ENCODE data around the gene WDR31. TPM values are rescaled to one million over a fixed set of nuclear protein-coding genes. Genes with fewer than 3 reads are reported as not detected.

Gene WDR31
- total RNA-seq, 4 donors from 2014 or later: 1.3 to 2.8 (median 2.1) TPM

DNA sequence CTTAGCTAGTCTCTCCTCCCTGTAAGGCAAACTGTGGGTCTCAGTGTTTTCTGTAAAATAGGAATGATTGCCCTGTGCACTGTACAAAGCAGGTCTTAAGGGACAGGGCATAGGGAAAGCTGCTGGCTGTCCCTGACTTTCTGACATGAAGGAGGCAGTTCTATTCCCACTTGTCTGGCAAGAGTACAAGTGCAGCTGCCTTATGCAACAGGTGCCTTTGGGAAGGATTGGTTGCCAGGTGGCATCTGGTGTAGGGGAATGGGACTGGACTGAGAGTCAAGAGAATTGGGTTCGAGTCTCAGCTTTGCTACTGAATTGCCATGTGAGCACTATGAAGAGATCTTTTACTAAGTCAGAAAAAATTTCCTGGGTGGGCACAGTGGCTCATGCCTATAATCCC lies 19.3 kb upstream of the WDR31 start:
- no peaks in the 10 kb centered on the region for H3K9me3 ChIP-seq
- intact Hi-C loops (cut with DNase I): no loop called here
- 82% methylated on average over 1 of the region's 1 CpG for WGBS
- H3K36me3 ChIP-seq: no peaks in the 10 kb centered on the region
- no peaks in the 10 kb centered on the region for H3K4me1 ChIP-seq
- TF ChIP-seq, protein P1, sequence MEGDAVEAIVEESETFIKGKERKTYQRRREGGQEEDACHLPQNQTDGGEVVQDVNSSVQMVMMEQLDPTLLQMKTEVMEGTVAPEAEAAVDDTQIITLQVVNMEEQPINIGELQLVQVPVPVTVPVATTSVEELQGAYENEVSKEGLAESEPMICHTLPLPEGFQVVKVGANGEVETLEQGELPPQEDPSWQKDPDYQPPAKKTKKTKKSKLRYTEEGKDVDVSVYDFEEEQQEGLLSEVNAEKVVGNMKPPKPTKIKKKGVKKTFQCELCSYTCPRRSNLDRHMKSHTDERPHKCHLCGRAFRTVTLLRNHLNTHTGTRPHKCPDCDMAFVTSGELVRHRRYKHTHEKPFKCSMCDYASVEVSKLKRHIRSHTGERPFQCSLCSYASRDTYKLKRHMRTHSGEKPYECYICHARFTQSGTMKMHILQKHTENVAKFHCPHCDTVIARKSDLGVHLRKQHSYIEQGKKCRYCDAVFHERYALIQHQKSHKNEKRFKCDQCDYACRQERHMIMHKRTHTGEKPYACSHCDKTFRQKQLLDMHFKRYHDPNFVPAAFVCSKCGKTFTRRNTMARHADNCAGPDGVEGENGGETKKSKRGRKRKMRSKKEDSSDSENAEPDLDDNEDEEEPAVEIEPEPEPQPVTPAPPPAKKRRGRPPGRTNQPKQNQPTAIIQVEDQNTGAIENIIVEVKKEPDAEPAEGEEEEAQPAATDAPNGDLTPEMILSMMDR (IDR thresholded peaks at IDR 0.05): no peak
- no peak for TF ChIP-seq POLR2AphosphoS5 (IDR thresholded peaks at IDR 0.05)
- no peak for TF ChIP-seq POLR2A (IDR thresholded peaks at IDR 0.05; ENCODE audit: low read depth)
- TF ChIP-seq EP300 (IDR thresholded peaks at IDR 0.05): no peak
- peaks cover 0 to 19% (median 0%) of the 10 kb centered on the region in 4 donors for H3K27me3 ChIP-seq
- no peak for DNase-seq (ENCODE audit: extremely low spot score)
- H3K27ac ChIP-seq (replicated peaks in 1 of 4): no peak overlapping the region
- H3K4me3 ChIP-seq: no peak overlapping the region

DNA sequence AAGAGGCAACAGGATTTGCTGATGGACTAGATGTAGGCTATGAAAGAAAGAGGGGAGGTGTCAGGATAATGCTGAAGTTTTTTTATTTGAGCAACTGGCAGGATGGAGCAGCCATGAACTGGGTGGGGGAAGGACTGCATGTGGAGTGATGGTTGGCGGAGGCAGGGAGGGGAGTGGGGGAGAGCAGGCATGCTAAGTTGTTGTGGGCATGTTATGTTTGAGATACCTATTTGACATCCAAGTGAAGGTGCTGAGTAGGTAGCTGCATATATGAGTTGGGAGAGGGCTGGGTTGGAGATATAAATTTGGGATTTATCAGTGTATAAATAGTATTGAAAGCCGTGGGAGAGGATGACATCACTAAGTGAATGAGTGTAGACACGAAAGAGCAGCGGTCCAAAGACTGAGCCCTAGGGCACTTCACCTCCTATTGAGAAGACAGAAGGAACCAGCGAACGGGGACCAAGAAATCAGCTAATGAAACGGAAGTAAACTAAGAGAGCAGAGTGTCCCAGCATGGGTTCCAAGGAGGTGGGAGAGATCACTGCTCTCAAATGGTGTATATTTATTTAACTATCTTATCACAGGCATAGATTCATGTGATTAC lies 16.7 kb upstream of the WDR31 start:
- intact Hi-C loops (cut with DNase I): no loop called here
- 71% methylated on average over 7 of the region's 7 CpGs for WGBS

DNA sequence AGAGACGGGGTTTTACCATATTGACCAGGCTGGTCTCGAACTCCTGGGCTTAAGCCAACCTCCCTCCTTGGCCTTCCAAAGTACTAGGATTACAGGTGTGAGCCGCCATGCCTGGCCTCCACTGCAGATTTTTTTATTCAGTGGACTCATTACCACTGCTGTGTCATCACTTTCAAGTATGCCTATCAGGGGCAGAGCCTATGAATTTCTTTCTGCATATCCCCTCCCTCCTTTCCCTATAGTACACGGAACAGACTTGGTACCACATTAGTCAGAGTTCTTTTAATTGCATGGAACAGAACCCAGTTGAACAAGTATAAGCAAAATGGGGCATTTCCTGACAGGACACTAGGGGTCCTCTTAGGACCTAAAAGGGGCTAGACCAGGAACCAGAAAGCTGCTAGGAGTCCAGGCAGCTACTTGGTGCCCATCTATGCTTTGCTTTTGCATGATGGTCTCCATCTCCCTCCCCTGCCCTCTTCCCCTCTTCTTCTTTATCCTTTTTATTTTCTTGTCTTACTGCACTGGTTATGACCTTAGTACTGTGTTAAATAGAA lies 15.0 kb upstream of the WDR31 start:
- 79% methylated on average over 4 of the region's 4 CpGs for WGBS

More for the DNA sequence above, 16.7 kb upstream of the WDR31 start:
- Histone ChIP-seq H3K4me1 (no peaks in the 10 kb centered on the region), H3K27me3 (peaks cover 0 to 43% (median 0%) of the 10 kb centered on the region in 4 donors), H3K4me3 (no peak overlapping the region), H3K9me3 (no peaks in the 10 kb centered on the region), H3K27ac (replicated peaks in 1 of 4) (no peak overlapping the region), H3K36me3 (no peaks in the 10 kb centered on the region)
- DNase-seq (ENCODE audit: extremely low spot score): no peak
- TF ChIP-seq, protein P1 (IDR thresholded peaks at IDR 0.05): no peak
- TF ChIP-seq EP300 (IDR thresholded peaks at IDR 0.05): no peak
- TF ChIP-seq POLR2A (IDR thresholded peaks at IDR 0.05; ENCODE audit: low read depth): no peak
- no peak for TF ChIP-seq POLR2AphosphoS5 (IDR thresholded peaks at IDR 0.05)

DNA sequence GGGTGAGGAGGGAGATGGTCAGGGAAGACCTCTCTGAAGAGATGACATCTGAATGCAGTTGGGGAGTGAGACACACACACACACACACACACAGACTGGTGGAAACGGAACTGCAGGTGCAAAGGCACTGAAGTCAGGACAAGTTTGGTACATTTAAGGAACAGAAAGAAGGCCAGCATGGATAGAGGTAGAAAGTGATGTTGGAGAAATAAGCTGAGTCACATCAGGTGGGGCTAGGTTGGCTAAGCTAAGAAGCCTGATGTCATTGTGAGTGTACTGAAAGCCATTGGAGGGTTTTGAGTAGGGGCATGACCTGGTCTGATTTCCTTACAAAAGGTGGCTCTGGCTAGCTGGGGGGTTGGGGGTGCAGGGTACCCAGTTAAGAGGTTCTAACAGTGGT lies 12.3 kb upstream of the WDR31 start:
- intact Hi-C loops (cut with DNase I): no loop called here
- no peak overlapping the region for H3K27ac ChIP-seq (replicated peaks in 1 of 4)
- no peaks in the 10 kb centered on the region for H3K36me3 ChIP-seq
- H3K27me3 ChIP-seq: peaks cover 0 to 68% (median 10%) of the 10 kb centered on the region in 4 donors
- 73% methylated on average over 1 of the region's 1 CpG for WGBS
- H3K9me3 ChIP-seq: no peaks in the 10 kb centered on the region
- DNase-seq (ENCODE audit: extremely low spot score): no peak
- TF ChIP-seq POLR2AphosphoS5 (IDR thresholded peaks at IDR 0.05) (no peak), POLR2A (IDR thresholded peaks at IDR 0.05; ENCODE audit: low read depth) (no peak), EP300 (IDR thresholded peaks at IDR 0.05) (no peak)
- TF ChIP-seq, protein P1 (IDR thresholded peaks at IDR 0.05): no peak
- H3K4me1 ChIP-seq: peaks cover 0 to 16% (median 15%) of the 10 kb centered on the region in 4 donors
- no peak overlapping the region for H3K4me3 ChIP-seq

More for the DNA sequence above, 15.0 kb upstream of the WDR31 start:
- TF ChIP-seq POLR2AphosphoS5 (IDR thresholded peaks at IDR 0.05) (no peak), POLR2A (IDR thresholded peaks at IDR 0.05; ENCODE audit: low read depth) (no peak), EP300 (IDR thresholded peaks at IDR 0.05) (no peak)
- TF ChIP-seq, protein P1 (IDR thresholded peaks at IDR 0.05): no peak
- Histone ChIP-seq H3K27me3 (peaks cover 0 to 59% (median 7%) of the 10 kb centered on the region in 4 donors), H3K4me1 (peaks cover 0 to 5% (median 5%) of the 10 kb centered on the region in 4 donors), H3K27ac (replicated peaks in 1 of 4) (no peak overlapping the region), H3K4me3 (no peak overlapping the region), H3K36me3 (no peaks in the 10 kb centered on the region), H3K9me3 (no peaks in the 10 kb centered on the region)
- intact Hi-C loops (cut with DNase I): no loop called here
- DNase-seq (ENCODE audit: extremely low spot score): no peak
